H9 (cell line): ENCODE data around the gene BPIFB3. TPM values are rescaled to one million over a fixed set of nuclear protein-coding genes. Genes with fewer than 3 reads are reported as not detected.

Experiments
- DNase-seq: peaks from one replicate; pipeline ENCODE4 v3.0.0-alpha.2; 2017
- H2AFZ ChIP-seq: one replicate; pipeline ENCODE4 v1.6.1; 2013; ENCODE audit warnings: mild to moderate bottlenecking, low read length, control low read depth, moderate library complexity
- H2AK5ac ChIP-seq: 2 replicates; pipeline ENCODE4 v1.6.1; 2013; ENCODE audit warnings: low read length, control low read depth, mixed read lengths; ENCODE audit not compliant: insufficient read length
- H2BK120ac ChIP-seq: one replicate; pipeline ENCODE4 v1.6.1; 2013; ENCODE audit warnings: low read depth, mild to moderate bottlenecking, low read length, control low read depth, inconsistent platforms; ENCODE audit not compliant: poor library complexity, severe bottlenecking
- H2BK12ac ChIP-seq: 2 replicates; pipeline ENCODE4 v1.6.1; 2013; ENCODE audit warnings: low read length, control low read depth, mixed read lengths, low read depth; ENCODE audit not compliant: insufficient read length
- H2BK15ac ChIP-seq: 2 replicates; pipeline ENCODE4 v1.6.1; 2013; ENCODE audit warnings: low read depth, low read length, control low read depth
- H2BK20ac ChIP-seq: one replicate; pipeline ENCODE4 v1.6.1; 2013; ENCODE audit warnings: low read depth, mild to moderate bottlenecking, low read length, control low read depth, inconsistent platforms; ENCODE audit not compliant: poor library complexity, severe bottlenecking
- H2BK5ac ChIP-seq: 2 replicates; pipeline ENCODE4 v1.6.1; 2013; ENCODE audit warnings: low read length, control low read depth, mixed read lengths; ENCODE audit not compliant: insufficient read length
- H3K14ac ChIP-seq: 2 replicates; pipeline ENCODE4 v1.6.1; 2013; ENCODE audit warnings: low read length, control low read depth; ENCODE audit not compliant: insufficient read depth
- H3K18ac ChIP-seq: 2 replicates; pipeline ENCODE4 v1.6.1; 2013; ENCODE audit warnings: low read depth, mild to moderate bottlenecking, mixed read lengths, low read length, control low read depth; ENCODE audit not compliant: insufficient read length
- H3K23ac ChIP-seq: 2 replicates; pipeline ENCODE4 v1.6.1; 2013; ENCODE audit warnings: low read length, control low read depth, mixed read lengths, low read depth; ENCODE audit not compliant: insufficient read length
- H3K23me2 ChIP-seq: 2 replicates; pipeline ENCODE4 v1.6.1; 2013; ENCODE audit warnings: low read depth, mild to moderate bottlenecking, mixed read lengths, low read length, control low read depth; ENCODE audit not compliant: insufficient read length, poor library complexity, severe bottlenecking
- H3K27ac ChIP-seq: 2 replicates; pipeline ENCODE4 v1.5.1; 2013; ENCODE audit warnings: low read length, control low read depth, mixed read lengths, low read depth; ENCODE audit not compliant: insufficient read length
- H3K27me3 ChIP-seq: 2 replicates; pipeline ENCODE4 v1.6.1; 2013; ENCODE audit warnings: low read length, control low read depth, inconsistent platforms; ENCODE audit not compliant: insufficient read depth
- H3K4ac ChIP-seq: 2 replicates; pipeline ENCODE4 v1.6.1; 2013; ENCODE audit warnings: low read depth, mild to moderate bottlenecking, control low read depth, inconsistent platforms, low read length, moderate library complexity
- H3K4me1 ChIP-seq: 2 replicates; pipeline ENCODE4 v1.6.1; 2013; ENCODE audit warnings: low read length, control low read depth, inconsistent platforms; ENCODE audit not compliant: insufficient read depth
- H3K4me2 ChIP-seq: 2 replicates; pipeline ENCODE4 v1.6.1; 2013; ENCODE audit warnings: low read length, control low read depth, mixed read lengths; ENCODE audit not compliant: insufficient read length, insufficient read depth
- H3K56ac ChIP-seq: 2 replicates; pipeline ENCODE4 v1.6.1; 2013; ENCODE audit warnings: low read depth, mild to moderate bottlenecking, mixed read lengths, low read length, control low read depth; ENCODE audit not compliant: insufficient read length
- H3K79me1 ChIP-seq: 2 replicates; pipeline ENCODE4 v1.6.1; 2013; ENCODE audit warnings: low read depth, mild to moderate bottlenecking, moderate library complexity, low read length, control low read depth, inconsistent platforms; ENCODE audit not compliant: insufficient read depth, poor library complexity, severe bottlenecking
- H3K79me2 ChIP-seq: 2 replicates; pipeline ENCODE4 v1.6.1; 2013; ENCODE audit warnings: low read length, control low read depth, inconsistent platforms; ENCODE audit not compliant: insufficient read depth
- H3K9ac ChIP-seq: 2 replicates; pipeline ENCODE4 v1.6.1; 2013; ENCODE audit warnings: low read length, control low read depth, mixed read lengths; ENCODE audit not compliant: insufficient read length; ENCODE audit errors: extremely low read depth
- H3K9me3 ChIP-seq: one replicate; pipeline ENCODE4 v1.6.1; 2013; ENCODE audit warnings: low read depth, low read length, inconsistent platforms; ENCODE audit not compliant: control insufficient read depth
- H3T11ph ChIP-seq: one replicate; pipeline ENCODE4 v1.6.1; 2013; ENCODE audit warnings: mild to moderate bottlenecking, low read length, control low read depth, inconsistent platforms
- H4K20me1 ChIP-seq: one replicate; pipeline ENCODE4 v1.6.1; 2013; ENCODE audit not compliant: control insufficient read depth, insufficient read length, insufficient read depth
- H4K5ac ChIP-seq: 2 replicates; pipeline ENCODE4 v1.6.1; 2013; ENCODE audit warnings: low read depth, mild to moderate bottlenecking, mixed read lengths, low read length, control low read depth; ENCODE audit not compliant: insufficient read length
- H4K8ac ChIP-seq: replicated peaks from 2 replicates; pipeline ENCODE4 v1.6.1; 2013; ENCODE audit warnings: low read length, control low read depth, mixed read lengths, low read depth; ENCODE audit not compliant: insufficient read length
- H4K91ac ChIP-seq: 2 replicates; pipeline ENCODE4 v1.6.1; 2013; ENCODE audit warnings: low read depth, mild to moderate bottlenecking, moderate library complexity, mixed read lengths, low read length, control low read depth; ENCODE audit not compliant: insufficient read length
- H3K27ac Mint-ChIP-seq, 3 experiments: 2 replicates in 2 of 3; 3 replicates in 1 of 3; pipeline ENCODE4 v1.8.0; 2020 to 2021; ENCODE audit warnings: mixed read lengths in 3 of 3, mild to moderate bottlenecking in 1 of 3, moderate library complexity in 1 of 3
- H3K27me3 Mint-ChIP-seq: 2 replicates; pipeline ENCODE4 v1.8.0; 2021; ENCODE audit warnings: low read depth, mild to moderate bottlenecking, moderate library complexity, mixed read lengths
- H3K36me3 Mint-ChIP-seq, 3 experiments: 2 replicates in 2 of 3; 3 replicates in 1 of 3; pipeline ENCODE4 v1.8.0; 2020 to 2021; ENCODE audit warnings: low read depth in 3 of 3, mixed read lengths in 3 of 3; ENCODE audit not compliant: insufficient read depth in 1 of 3
- H3K4me1 Mint-ChIP-seq, 2 experiments: 2 replicates each; pipeline ENCODE4 v1.8.0; 2020; ENCODE audit warnings: mixed read lengths in 2 of 2
- H3K4me3 Mint-ChIP-seq, 2 experiments: 2 replicates in 1 of 2; 3 replicates in 1 of 2; pipeline ENCODE4 v1.8.0; 2020 to 2021; ENCODE audit warnings: mild to moderate bottlenecking in 2 of 2, mixed read lengths in 2 of 2, moderate library complexity in 1 of 2
- H3K9me3 Mint-ChIP-seq, 2 experiments: 2 replicates in 1 of 2; 3 replicates in 1 of 2; pipeline ENCODE4 v1.8.0; 2020; ENCODE audit warnings: mild to moderate bottlenecking in 2 of 2, mixed read lengths in 2 of 2, moderate library complexity in 1 of 2
- WGBS: extraction: QIAGEN DNeasy Blood & Tissue Kit; methylation state at CpG from one replicate; pipeline ENCODE4 v1.1.7; 2013; ENCODE audit warnings: missing lambda C conversion rate, low lambda C conversion rate, mixed read lengths; ENCODE audit not compliant: insufficient read length; ENCODE audit errors: extremely low coverage; 5-methylcytosine and 5-hydroxymethylcytosine counted together
- total RNA-seq: library from RNA; stranded (reverse); gene quantifications from 2 replicates; pipeline ENCODE4 v1.2.1, GENCODE V29; 2021
- TF ChIP-seq, protein P1 (sequence below): fragments of 200-600 bp; sonication (generic); conservative IDR thresholded peaks from 3 replicates; pipeline ENCODE4 v1.8.0; 2021; ENCODE audit warnings: antibody characterized with exemption, mild to moderate bottlenecking

BPIFB3 gene
- total RNA-seq, 1 experiment from 2014 or later, result not detected

GRCh38 chr20:33005908-33006775 lies 47.6 kb upstream of the BPIFB3 start:
- Histone ChIP-seq H3K14ac (no peak overlapping the region), H3K9me3 (no peaks in the 10 kb centered on the region), H3T11ph (no peak overlapping the region), H4K8ac (no peak overlapping the region), H3K79me2 (no peaks in the 10 kb centered on the region), H3K9ac (no peak overlapping the region), H3K56ac (no peak overlapping the region), H2AFZ (no peak overlapping the region), H3K4me1 (no peaks in the 10 kb centered on the region), H3K23me2 (no peaks in the 10 kb centered on the region), H3K18ac (no peak overlapping the region), H4K20me1 (no peaks in the 10 kb centered on the region), H3K27me3 (no peaks in the 10 kb centered on the region), H3K4ac (no peak overlapping the region), H2BK12ac (no peak overlapping the region), H2AK5ac (no peak overlapping the region), H4K91ac (no peak overlapping the region), H3K79me1 (no peaks in the 10 kb centered on the region), H2BK120ac (no peak overlapping the region), H2BK20ac (no peak overlapping the region), H4K5ac (no peak overlapping the region), H3K4me2 (no peak overlapping the region), H2BK5ac (no peak overlapping the region), H3K27ac (no peak overlapping the region), H3K23ac (no peak overlapping the region), H2BK15ac (no peak overlapping the region)
- peaks cover 5% of the 10 kb centered on the region in 2 experiments; a peak in 3 of 5 replicates for H3K9me3 Mint-ChIP-seq
- no peak overlapping the region for H3K4me3 Mint-ChIP-seq
- no peaks in the 10 kb centered on the region for H3K4me1 Mint-ChIP-seq
- TF ChIP-seq, protein P1, sequence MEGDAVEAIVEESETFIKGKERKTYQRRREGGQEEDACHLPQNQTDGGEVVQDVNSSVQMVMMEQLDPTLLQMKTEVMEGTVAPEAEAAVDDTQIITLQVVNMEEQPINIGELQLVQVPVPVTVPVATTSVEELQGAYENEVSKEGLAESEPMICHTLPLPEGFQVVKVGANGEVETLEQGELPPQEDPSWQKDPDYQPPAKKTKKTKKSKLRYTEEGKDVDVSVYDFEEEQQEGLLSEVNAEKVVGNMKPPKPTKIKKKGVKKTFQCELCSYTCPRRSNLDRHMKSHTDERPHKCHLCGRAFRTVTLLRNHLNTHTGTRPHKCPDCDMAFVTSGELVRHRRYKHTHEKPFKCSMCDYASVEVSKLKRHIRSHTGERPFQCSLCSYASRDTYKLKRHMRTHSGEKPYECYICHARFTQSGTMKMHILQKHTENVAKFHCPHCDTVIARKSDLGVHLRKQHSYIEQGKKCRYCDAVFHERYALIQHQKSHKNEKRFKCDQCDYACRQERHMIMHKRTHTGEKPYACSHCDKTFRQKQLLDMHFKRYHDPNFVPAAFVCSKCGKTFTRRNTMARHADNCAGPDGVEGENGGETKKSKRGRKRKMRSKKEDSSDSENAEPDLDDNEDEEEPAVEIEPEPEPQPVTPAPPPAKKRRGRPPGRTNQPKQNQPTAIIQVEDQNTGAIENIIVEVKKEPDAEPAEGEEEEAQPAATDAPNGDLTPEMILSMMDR, result no peak
- peaks cover 5% of the 10 kb centered on the region for H3K27me3 Mint-ChIP-seq
- H3K27ac Mint-ChIP-seq, result no peak overlapping the region
- peaks cover 0 to 4% (median 0%) of the 10 kb centered on the region in 3 experiments; a peak in 3 of 7 replicates for H3K36me3 Mint-ChIP-seq
- no CpG with 5 or more reads among the region's 8 CpGs for whole genome bisulfite sequencing
- DNase-seq, result no peak
